ENCODE results near the gene ADPRH.
A peak's percentile ranks its signal among the peaks of the same experiment; 100 is the strongest.

Gene ADPRH

GRCh38 chr3:119571230-119571629, 8.1 kb upstream of the ADPRH start:
- no peak for TF ChIP-seq CTCF (IDR thresholded peaks at IDR 0.05; ENCODE audit: low read depth, low read length, missing control alignments)
- no peak overlapping the region for H3K4me3 ChIP-seq (ENCODE audit: low read depth, low read length)
- DNase-seq (ENCODE audit: low read depth): no peak

GRCh38 chr3:119571688-119572087, 7.6 kb upstream of the ADPRH start:
- H3K4me3 ChIP-seq (ENCODE audit: low read depth, low read length): no peak overlapping the region
- DNase-seq (ENCODE audit: low read depth): no peak
- no peak for TF ChIP-seq CTCF (IDR thresholded peaks at IDR 0.05; ENCODE audit: low read depth, low read length, missing control alignments)

- DNase-seq (ENCODE audit: low read depth): no peak
- no peak overlapping the region for H3K4me3 ChIP-seq (ENCODE audit: low read depth, low read length)
- no peak for TF ChIP-seq CTCF (IDR thresholded peaks at IDR 0.05; ENCODE audit: low read depth, low read length, missing control alignments)
Observed at GRCh38 chr3:119575507-119575906, 3.8 kb upstream of the ADPRH start.

- DNase-seq (ENCODE audit: low read depth): peak; percentile 65
- H3K4me3 ChIP-seq (ENCODE audit: low read depth, low read length): peak overlapping the region; percentile 64
- peak; percentile 18 for TF ChIP-seq CTCF (IDR thresholded peaks at IDR 0.05; ENCODE audit: low read depth, low read length, missing control alignments)
Observed at GRCh38 chr3:119580067-119580760, 922 bp downstream of the ADPRH start.

GRCh38 chr3:119582178-119582577, 2.9 kb downstream of the ADPRH start:
- no peak overlapping the region; the same call in 1 of the 2 replicates for H3K4me3 ChIP-seq (ENCODE audit: low read depth, low read length)
- peak; percentile 67 for DNase-seq (ENCODE audit: low read depth)
- TF ChIP-seq CTCF (IDR thresholded peaks at IDR 0.05; ENCODE audit: low read depth, low read length, missing control alignments): no peak

- no peak for DNase-seq (ENCODE audit: low read depth)
- no peak overlapping the region for H3K4me3 ChIP-seq (ENCODE audit: low read depth, low read length)
- TF ChIP-seq CTCF (IDR thresholded peaks at IDR 0.05; ENCODE audit: low read depth, low read length, missing control alignments): no peak
Observed at GRCh38 chr3:119585208-119585607, 5.9 kb downstream of the ADPRH start.

All from GM12864 (cell line).